Measurements from ENCODE around the gene ZBTB8B.
"Not testable (repeated sequence)": the region's sequence is repeated elsewhere in the genome, so short reads cannot be mapped to it uniquely, and the experiment has no call there.

ZBTB8B gene

DNA sequence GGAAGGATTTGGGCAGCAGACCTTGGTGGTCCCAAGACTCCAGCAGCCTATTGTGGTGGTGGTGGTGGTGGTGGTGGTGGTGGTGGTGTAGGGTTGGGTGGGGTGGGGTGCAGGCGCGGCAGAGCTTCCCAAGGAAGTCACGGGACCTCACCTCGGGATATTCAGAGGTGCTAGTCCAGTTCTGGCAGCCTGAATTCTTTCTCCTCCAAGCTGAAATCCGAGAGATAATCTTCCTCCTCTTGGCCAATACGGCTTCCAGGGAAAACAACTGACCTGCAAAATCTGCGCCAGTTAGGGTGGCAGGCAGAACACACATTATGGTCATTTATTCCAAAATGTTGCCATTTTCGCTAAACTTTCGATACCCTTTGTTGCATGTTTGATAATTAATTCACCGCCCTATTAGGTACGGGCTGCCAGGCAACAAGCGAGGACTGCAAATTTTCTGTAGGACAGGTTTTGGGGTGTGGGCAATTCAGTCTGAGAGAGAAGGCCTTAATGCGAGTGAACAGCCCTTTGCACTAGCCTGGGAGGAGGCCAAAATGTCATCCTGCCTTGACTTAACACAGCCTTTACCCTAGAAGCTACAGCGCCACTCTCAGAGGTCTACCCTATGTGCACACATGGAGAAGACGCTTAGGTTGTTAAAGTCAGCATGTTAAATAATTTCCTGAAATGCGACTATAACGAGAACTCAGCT, 37.5 kb upstream of the ZBTB8B start:
- H4K91ac ChIP-seq (ENCODE audit: low read depth, low read length, poor library complexity), result no peak overlapping the region
- no peaks in the 10 kb centered on the region for H3K27me3 ChIP-seq (ENCODE audit: control insufficient read depth in 3 of 3, insufficient read depth in 3 of 3, low read depth in 1 of 3, low read length in 3 of 3)
- H3K23ac ChIP-seq (ENCODE audit: low read depth, low read length, poor library complexity), result no peak overlapping the region
- H2BK5ac ChIP-seq (ENCODE audit: low read length), result no peak overlapping the region
- DNase-seq (ENCODE audit: low spot score), result no peak
- no peak overlapping the region for H2AFZ ChIP-seq (ENCODE audit: low read length)
- no peak overlapping the region for H2AK5ac ChIP-seq (ENCODE audit: low read depth, low read length)
- H4K8ac ChIP-seq (ENCODE audit: low read depth, low read length), result no peak overlapping the region
- H3K36me3 ChIP-seq (replicated peaks in 1 of 2; ENCODE audit: control insufficient read depth in 2 of 2, insufficient read depth in 2 of 2, low read length in 2 of 2), result no peaks in the 10 kb centered on the region
- WGBS, 2 donors (ENCODE audit: extremely low coverage in 2 of 2, insufficient read length in 2 of 2, insufficient replicate concordance in 1 of 2), result no CpG with 5 or more reads among the region's 17 CpGs
- no peak overlapping the region for H3K4me3 ChIP-seq (ENCODE audit: low read length in 2 of 2)
- H3K27ac ChIP-seq (replicated peaks; ENCODE audit: low read length), result no peak overlapping the region
- no peak overlapping the region for H3K9ac ChIP-seq (ENCODE audit: low read depth, low read length, poor library complexity)
- H3K4me2 ChIP-seq (ENCODE audit: insufficient read depth, low read length, poor library complexity, severe bottlenecking), result no peak overlapping the region
- no peak overlapping the region for H2BK15ac ChIP-seq (ENCODE audit: low read length)
- no peak overlapping the region for H3K18ac ChIP-seq (ENCODE audit: low read length)
- H3K4me1 ChIP-seq (ENCODE audit: control insufficient read depth in 2 of 2, insufficient read depth in 1 of 2, low read depth in 1 of 2, low read length in 2 of 2), result peaks cover 0 to 2% of the 10 kb centered on the region in 2 donors
- H3K4ac ChIP-seq (ENCODE audit: low read length), result no peak overlapping the region
- no peak overlapping the region for H2BK12ac ChIP-seq (ENCODE audit: low read length)
- no peak overlapping the region for H2BK120ac ChIP-seq (ENCODE audit: low read depth, low read length)
- no peaks in the 10 kb centered on the region for H3K79me1 ChIP-seq (ENCODE audit: low read depth, low read length)
- peaks cover 0 to 3% of the 10 kb centered on the region in 2 donors for H3K9me3 ChIP-seq (replicated peaks in 1 of 2; ENCODE audit: control insufficient read depth in 2 of 2, insufficient read depth in 1 of 2, low read depth in 1 of 2, low read length in 2 of 2)
- no peak overlapping the region for H3K14ac ChIP-seq (ENCODE audit: low read length)

DNA sequence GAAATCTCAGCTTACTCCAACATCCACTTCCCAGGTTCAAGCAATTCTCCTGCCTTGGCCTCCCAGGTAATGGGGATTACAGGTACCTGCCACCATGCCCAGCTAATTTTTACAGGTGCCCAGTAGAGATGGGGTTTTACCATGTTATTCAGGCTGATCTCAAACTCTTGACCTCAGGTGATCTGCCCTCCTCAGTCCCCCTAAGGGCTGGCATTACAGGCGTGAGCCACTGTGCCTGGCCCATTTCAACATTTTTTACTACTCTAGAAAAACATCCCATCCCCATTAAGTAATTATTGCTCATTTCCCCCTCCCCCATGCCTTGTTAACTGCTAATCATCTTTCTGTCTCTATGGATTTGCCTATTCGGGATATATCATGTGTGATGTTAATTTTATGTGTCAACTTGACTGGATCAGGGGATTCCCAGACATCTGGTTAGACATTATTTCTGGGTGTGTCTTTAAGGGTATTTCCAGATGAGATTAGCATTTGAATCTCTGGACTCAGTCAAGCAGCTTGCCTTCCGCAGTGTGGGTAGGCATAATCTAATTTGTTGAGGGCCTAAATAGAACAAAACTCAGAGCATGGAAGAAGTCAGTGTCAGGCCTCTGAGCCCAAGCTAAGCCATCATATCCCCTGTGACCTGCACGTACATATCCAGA, 33.0 kb upstream of the ZBTB8B start:
- Histone ChIP-seq H3K36me3 (replicated peaks in 1 of 2; ENCODE audit: control insufficient read depth in 2 of 2, insufficient read depth in 2 of 2, low read length in 2 of 2) (no peaks in the 10 kb centered on the region), H3K27me3 (ENCODE audit: control insufficient read depth in 3 of 3, insufficient read depth in 3 of 3, low read depth in 1 of 3, low read length in 3 of 3) (peaks cover 0 to 5% (median 0%) of the 10 kb centered on the region in 3 experiments)
- WGBS, 2 donors (ENCODE audit: extremely low coverage in 2 of 2, insufficient read length in 2 of 2, insufficient replicate concordance in 1 of 2), result no CpG with 5 or more reads among the region's 4 CpGs

DNA sequence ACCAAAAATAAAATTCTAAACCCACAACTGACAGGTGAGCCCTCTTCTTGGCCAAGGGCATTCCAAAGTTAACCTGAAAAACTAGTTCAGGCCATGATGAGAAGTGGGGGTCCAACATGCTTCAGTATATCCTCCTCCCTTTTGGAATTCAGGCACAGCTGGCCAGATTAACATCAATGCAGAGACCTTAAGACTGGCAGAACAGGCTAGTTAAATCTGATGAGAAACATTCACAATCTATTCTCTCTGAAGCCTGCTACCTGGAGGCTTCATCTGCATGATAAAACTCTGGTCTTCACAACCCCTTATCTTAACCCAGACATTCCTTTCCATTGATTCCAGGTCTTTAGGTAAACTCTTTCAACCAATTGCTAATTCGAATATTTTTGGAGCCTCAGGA, 26.7 kb upstream of the ZBTB8B start:
- H3K79me1 ChIP-seq (ENCODE audit: low read depth, low read length), result no peaks in the 10 kb centered on the region
- no peak overlapping the region for H2BK120ac ChIP-seq (ENCODE audit: low read depth, low read length)
- peaks cover 0 to 2% of the 10 kb centered on the region in 2 donors for H3K4me1 ChIP-seq (ENCODE audit: control insufficient read depth in 2 of 2, insufficient read depth in 1 of 2, low read depth in 1 of 2, low read length in 2 of 2)
- H3K14ac ChIP-seq (ENCODE audit: low read length), result no peak overlapping the region
- H3K4ac ChIP-seq (ENCODE audit: low read length), result no peak overlapping the region
- no peak overlapping the region for H2AFZ ChIP-seq (ENCODE audit: low read length)
- no peak overlapping the region for H2BK12ac ChIP-seq (ENCODE audit: low read length)
- no peaks in the 10 kb centered on the region for H3K36me3 ChIP-seq (replicated peaks in 1 of 2; ENCODE audit: control insufficient read depth in 2 of 2, insufficient read depth in 2 of 2, low read length in 2 of 2)
- no peak overlapping the region for H2BK15ac ChIP-seq (ENCODE audit: low read length)
- WGBS, 2 donors (ENCODE audit: extremely low coverage in 2 of 2, insufficient read length in 2 of 2, insufficient replicate concordance in 1 of 2), result no CpG with 5 or more reads among the region's 1 CpG
- no peak overlapping the region for H3K4me2 ChIP-seq (ENCODE audit: insufficient read depth, low read length, poor library complexity, severe bottlenecking)
- H4K91ac ChIP-seq (ENCODE audit: low read depth, low read length, poor library complexity), result no peak overlapping the region
- H4K8ac ChIP-seq (ENCODE audit: low read depth, low read length), result no peak overlapping the region
- H3K9ac ChIP-seq (ENCODE audit: low read depth, low read length, poor library complexity), result no peak overlapping the region
- H2AK5ac ChIP-seq (ENCODE audit: low read depth, low read length), result no peak overlapping the region
- H3K27ac ChIP-seq (replicated peaks; ENCODE audit: low read length), result no peak overlapping the region
- H3K18ac ChIP-seq (ENCODE audit: low read length), result no peak overlapping the region
- H3K9me3 ChIP-seq (replicated peaks in 1 of 2; ENCODE audit: control insufficient read depth in 2 of 2, insufficient read depth in 1 of 2, low read depth in 1 of 2, low read length in 2 of 2), result peaks cover 0 to 8% of the 10 kb centered on the region in 2 donors
- H3K23ac ChIP-seq (ENCODE audit: low read depth, low read length, poor library complexity), result no peak overlapping the region
- no peak overlapping the region for H2BK5ac ChIP-seq (ENCODE audit: low read length)
- DNase-seq (ENCODE audit: low spot score), result no peak
- H3K27me3 ChIP-seq (ENCODE audit: control insufficient read depth in 3 of 3, insufficient read depth in 3 of 3, low read depth in 1 of 3, low read length in 3 of 3), result peaks cover 0 to 4% (median 0%) of the 10 kb centered on the region in 3 experiments
- H3K4me3 ChIP-seq (ENCODE audit: low read length in 2 of 2), result no peak overlapping the region

More for the DNA sequence above, 33.0 kb upstream of the ZBTB8B start:
- Histone ChIP-seq H2AFZ (ENCODE audit: low read length) (no peak overlapping the region), H2BK120ac (ENCODE audit: low read depth, low read length) (no peak overlapping the region), H3K23ac (ENCODE audit: low read depth, low read length, poor library complexity) (no peak overlapping the region), H2AK5ac (ENCODE audit: low read depth, low read length) (no peak overlapping the region), H2BK15ac (ENCODE audit: low read length) (no peak overlapping the region), H2BK12ac (ENCODE audit: low read length) (no peak overlapping the region), H3K18ac (ENCODE audit: low read length) (no peak overlapping the region), H3K4me1 (ENCODE audit: control insufficient read depth in 2 of 2, insufficient read depth in 1 of 2, low read depth in 1 of 2, low read length in 2 of 2) (no peaks in the 10 kb centered on the region), H3K14ac (ENCODE audit: low read length) (no peak overlapping the region), H3K79me1 (ENCODE audit: low read depth, low read length) (no peaks in the 10 kb centered on the region), H3K4me3 (ENCODE audit: low read length in 2 of 2) (no peak overlapping the region), H3K9me3 (replicated peaks in 1 of 2; ENCODE audit: control insufficient read depth in 2 of 2, insufficient read depth in 1 of 2, low read depth in 1 of 2, low read length in 2 of 2) (no peaks in the 10 kb centered on the region), H2BK5ac (ENCODE audit: low read length) (no peak overlapping the region), H4K91ac (ENCODE audit: low read depth, low read length, poor library complexity) (no peak overlapping the region), H3K4me2 (ENCODE audit: insufficient read depth, low read length, poor library complexity, severe bottlenecking) (no peak overlapping the region), H3K4ac (ENCODE audit: low read length) (no peak overlapping the region), H4K8ac (ENCODE audit: low read depth, low read length) (no peak overlapping the region), H3K9ac (ENCODE audit: low read depth, low read length, poor library complexity) (no peak overlapping the region), H3K27ac (replicated peaks; ENCODE audit: low read length) (no peak overlapping the region)
- DNase-seq (ENCODE audit: low spot score), result no peak

DNA sequence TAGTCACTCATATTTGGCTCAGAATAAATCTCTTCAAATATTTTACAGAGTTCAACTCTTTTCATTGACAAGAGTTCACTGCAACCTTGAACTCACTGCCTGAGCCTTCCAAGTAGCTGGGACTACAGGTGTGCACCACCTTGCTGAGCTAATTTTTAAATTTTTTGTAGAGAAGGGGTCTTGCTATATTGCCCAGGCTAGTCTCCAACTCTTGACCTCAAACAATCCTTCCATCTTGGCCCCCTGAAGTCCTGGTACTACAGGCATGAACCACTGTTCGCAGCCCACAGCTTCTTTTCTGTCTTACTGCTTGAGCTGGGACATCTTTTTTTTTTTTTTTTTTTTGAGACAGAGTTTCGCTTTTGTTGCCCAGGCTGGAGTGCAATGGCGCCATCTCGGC, 26.1 kb upstream of the ZBTB8B start:
- not testable (repeated sequence) for H3K36me3 ChIP-seq (replicated peaks in 1 of 2; ENCODE audit: control insufficient read depth in 2 of 2, insufficient read depth in 2 of 2, low read length in 2 of 2); H2BK120ac ChIP-seq (ENCODE audit: low read depth, low read length); H3K79me1 ChIP-seq (ENCODE audit: low read depth, low read length); H2BK12ac ChIP-seq (ENCODE audit: low read length); H3K27ac ChIP-seq (replicated peaks; ENCODE audit: low read length); DNase-seq (ENCODE audit: low spot score); H2BK15ac ChIP-seq (ENCODE audit: low read length); H3K4me3 ChIP-seq (ENCODE audit: low read length in 2 of 2); H3K23ac ChIP-seq (ENCODE audit: low read depth, low read length, poor library complexity); H4K8ac ChIP-seq (ENCODE audit: low read depth, low read length); H3K9ac ChIP-seq (ENCODE audit: low read depth, low read length, poor library complexity); H3K27me3 ChIP-seq (ENCODE audit: control insufficient read depth in 3 of 3, insufficient read depth in 3 of 3, low read depth in 1 of 3, low read length in 3 of 3); H2AFZ ChIP-seq (ENCODE audit: low read length); H3K14ac ChIP-seq (ENCODE audit: low read length); H4K91ac ChIP-seq (ENCODE audit: low read depth, low read length, poor library complexity); H3K18ac ChIP-seq (ENCODE audit: low read length); H3K4me1 ChIP-seq (ENCODE audit: control insufficient read depth in 2 of 2, insufficient read depth in 1 of 2, low read depth in 1 of 2, low read length in 2 of 2); H2AK5ac ChIP-seq (ENCODE audit: low read depth, low read length); H2BK5ac ChIP-seq (ENCODE audit: low read length); H3K4me2 ChIP-seq (ENCODE audit: insufficient read depth, low read length, poor library complexity, severe bottlenecking); H3K9me3 ChIP-seq (replicated peaks in 1 of 2; ENCODE audit: control insufficient read depth in 2 of 2, insufficient read depth in 1 of 2, low read depth in 1 of 2, low read length in 2 of 2); H3K4ac ChIP-seq (ENCODE audit: low read length)
- WGBS, 2 donors (ENCODE audit: extremely low coverage in 2 of 2, insufficient read length in 2 of 2, insufficient replicate concordance in 1 of 2), result no CpG with 5 or more reads among the region's 4 CpGs
